Ishikawa (cell line): ENCODE measurements around the gene LEPR.

Source experiments
- CEBPB ChIP-seq: IDR thresholded peaks from 2 replicates; pipeline ENCODE4 v1.6.1; 2012
- CREB1 ChIP-seq: IDR thresholded peaks from 2 replicates; pipeline ENCODE4 v1.6.1; 2012; ENCODE audit warnings: low read depth
- EGR1 ChIP-seq: IDR thresholded peaks from 2 replicates; pipeline ENCODE4 v1.6.1; 2012
- EP300 ChIP-seq: IDR thresholded peaks from 2 replicates; pipeline ENCODE4 v1.6.1; 2012; ENCODE audit warnings: borderline replicate concordance
- FOXM1 ChIP-seq: IDR thresholded peaks from 2 replicates; pipeline ENCODE4 v1.6.1; 2012; ENCODE audit warnings: low read depth, borderline replicate concordance
- NFIC ChIP-seq: IDR thresholded peaks from 2 replicates; pipeline ENCODE4 v1.6.1; 2012
- RAD21 ChIP-seq: IDR thresholded peaks from 2 replicates; pipeline ENCODE4 v1.6.1; 2012; ENCODE audit warnings: low read depth
- TAF1 ChIP-seq: IDR thresholded peaks from 2 replicates; pipeline ENCODE4 v1.6.1; 2012; ENCODE audit warnings: low read depth, mild to moderate bottlenecking
- TCF12 ChIP-seq: IDR thresholded peaks from 2 replicates; pipeline ENCODE4 v1.6.1; 2012; ENCODE audit warnings: low read depth
- TEAD4 ChIP-seq: IDR thresholded peaks from 2 replicates; pipeline ENCODE4 v1.6.1; 2012
- YY1 ChIP-seq: IDR thresholded peaks from 2 replicates; pipeline ENCODE4 v1.6.1; 2012; ENCODE audit warnings: low read depth
- ZBTB7A ChIP-seq: IDR thresholded peaks from 2 replicates; pipeline ENCODE4 v1.6.1; 2012; ENCODE audit warnings: low read depth
- TF ChIP-seq, protein P1 (sequence below): IDR thresholded peaks from 2 replicates; pipeline ENCODE4 v1.6.1; 2012
- TF ChIP-seq, protein P2 (sequence below): IDR thresholded peaks from 2 replicates; pipeline ENCODE4 v1.6.1; 2012
- TF ChIP-seq, protein P3 (sequence below): IDR thresholded peaks from 2 replicates; pipeline ENCODE4 v1.6.1; 2012; ENCODE audit warnings: low read depth, mild to moderate bottlenecking

The LEPR gene

DNA sequence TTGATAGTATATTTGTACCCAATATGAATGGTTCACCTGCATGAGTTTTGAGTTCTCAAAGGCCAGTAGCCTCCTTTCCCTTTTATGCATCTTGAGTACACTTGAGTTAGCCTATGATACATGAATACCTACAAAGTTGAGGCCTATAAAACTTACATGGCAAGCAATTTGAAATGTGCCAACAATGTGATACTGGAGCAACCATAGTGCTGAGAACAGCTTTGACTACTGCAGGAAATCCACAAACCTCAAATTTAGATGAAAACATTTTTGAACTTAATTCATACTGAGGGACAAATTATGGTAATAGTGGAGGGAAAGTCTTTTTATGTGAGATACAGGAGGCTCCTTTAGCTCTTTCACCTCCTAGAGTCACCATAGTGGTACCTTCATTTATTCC, 37.4 kb downstream of the LEPR start:
- TF ChIP-seq, protein P1, sequence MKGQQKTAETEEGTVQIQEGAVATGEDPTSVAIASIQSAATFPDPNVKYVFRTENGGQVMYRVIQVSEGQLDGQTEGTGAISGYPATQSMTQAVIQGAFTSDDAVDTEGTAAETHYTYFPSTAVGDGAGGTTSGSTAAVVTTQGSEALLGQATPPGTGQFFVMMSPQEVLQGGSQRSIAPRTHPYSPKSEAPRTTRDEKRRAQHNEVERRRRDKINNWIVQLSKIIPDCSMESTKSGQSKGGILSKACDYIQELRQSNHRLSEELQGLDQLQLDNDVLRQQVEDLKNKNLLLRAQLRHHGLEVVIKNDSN = no peak
- TF ChIP-seq EP300 = no peak

DNA sequence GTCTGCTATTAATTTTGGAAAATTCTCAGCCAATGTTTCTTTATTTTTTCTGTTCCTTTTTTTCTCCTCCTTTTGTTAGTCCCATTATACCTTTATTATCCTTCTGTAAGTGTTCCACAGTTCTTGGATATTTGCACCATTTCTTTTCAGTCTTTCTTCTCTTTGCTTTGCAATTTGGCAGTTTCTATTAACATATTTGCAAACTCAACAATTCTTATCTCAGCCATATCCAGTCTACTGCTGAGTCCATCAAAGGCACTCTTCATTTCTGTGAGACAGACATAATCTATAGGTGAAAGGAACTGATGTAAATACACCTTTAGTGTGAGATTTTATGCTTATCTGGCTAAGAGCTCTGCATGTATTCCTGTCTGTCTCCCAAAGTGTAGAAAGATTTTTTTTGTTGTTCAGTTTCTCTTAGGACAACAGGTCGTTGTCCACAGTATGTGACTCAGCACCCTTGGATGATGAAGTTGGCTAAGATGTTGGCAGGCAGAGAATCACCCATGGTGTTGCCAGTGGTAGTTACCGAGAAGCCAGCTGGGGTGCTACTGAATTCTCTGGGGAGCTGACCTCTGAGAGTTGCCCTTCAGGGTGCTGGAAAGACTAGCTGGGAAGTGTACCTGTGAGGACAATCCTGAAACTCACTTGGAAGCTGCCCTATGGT, 38.4 kb downstream of the LEPR start:
- no peak for TF ChIP-seq EGR1

DNA sequence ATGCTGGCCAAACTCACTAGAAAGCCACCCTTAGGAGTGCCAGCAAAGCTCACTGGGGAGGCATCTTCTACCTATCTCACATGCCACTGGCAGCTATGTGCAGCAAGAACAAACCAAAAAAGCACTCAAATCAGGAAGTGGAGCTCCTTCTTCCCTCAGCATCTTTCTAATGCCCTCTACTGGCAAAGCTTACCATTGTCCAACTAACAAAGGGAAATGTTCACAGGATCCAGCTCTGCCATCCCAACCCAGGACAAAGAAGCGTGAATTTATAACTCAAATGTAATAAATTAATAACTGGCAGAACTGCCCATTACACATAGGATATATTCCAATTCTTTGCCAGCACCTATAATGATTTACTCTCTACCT, 38.9 kb downstream of the LEPR start:
- TF ChIP-seq RAD21 = peak; percentile 53
- no peak for TF ChIP-seq FOXM1
- TF ChIP-seq CREB1 = no peak

DNA sequence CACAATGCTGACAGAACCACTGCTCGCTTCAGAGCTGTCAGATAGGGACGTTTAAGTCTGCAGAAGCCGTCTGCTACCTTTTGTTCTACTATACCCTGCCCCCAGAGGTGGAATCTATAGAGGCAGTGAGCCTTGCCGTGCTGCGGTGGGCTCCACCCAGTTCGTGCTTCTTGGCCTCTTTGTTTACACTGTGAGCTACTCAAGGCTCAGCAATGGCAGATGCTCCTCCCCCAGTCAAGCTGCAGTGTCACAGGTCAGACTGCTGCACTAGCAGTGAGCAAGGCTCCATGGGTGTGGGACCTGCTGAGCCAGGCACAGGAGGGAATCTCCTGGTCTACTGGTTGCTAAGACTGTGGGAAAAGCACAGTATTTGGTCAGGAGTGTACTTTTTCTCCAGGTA, 47.1 kb downstream of the LEPR start:
- TF ChIP-seq TCF12 = no peak
- no peak for TF ChIP-seq RAD21
- no peak for TF ChIP-seq EGR1
- no peak for TF ChIP-seq NFIC
- no peak for TF ChIP-seq TAF1
- TF ChIP-seq CREB1 = no peak
- TF ChIP-seq FOXM1 = no peak
- TF ChIP-seq YY1 = no peak
- no peak for TF ChIP-seq TEAD4
- TF ChIP-seq, protein P1 = no peak
- TF ChIP-seq, protein P2, sequence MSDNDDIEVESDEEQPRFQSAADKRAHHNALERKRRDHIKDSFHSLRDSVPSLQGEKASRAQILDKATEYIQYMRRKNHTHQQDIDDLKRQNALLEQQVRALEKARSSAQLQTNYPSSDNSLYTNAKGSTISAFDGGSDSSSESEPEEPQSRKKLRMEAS = no peak
- TF ChIP-seq, protein P3, sequence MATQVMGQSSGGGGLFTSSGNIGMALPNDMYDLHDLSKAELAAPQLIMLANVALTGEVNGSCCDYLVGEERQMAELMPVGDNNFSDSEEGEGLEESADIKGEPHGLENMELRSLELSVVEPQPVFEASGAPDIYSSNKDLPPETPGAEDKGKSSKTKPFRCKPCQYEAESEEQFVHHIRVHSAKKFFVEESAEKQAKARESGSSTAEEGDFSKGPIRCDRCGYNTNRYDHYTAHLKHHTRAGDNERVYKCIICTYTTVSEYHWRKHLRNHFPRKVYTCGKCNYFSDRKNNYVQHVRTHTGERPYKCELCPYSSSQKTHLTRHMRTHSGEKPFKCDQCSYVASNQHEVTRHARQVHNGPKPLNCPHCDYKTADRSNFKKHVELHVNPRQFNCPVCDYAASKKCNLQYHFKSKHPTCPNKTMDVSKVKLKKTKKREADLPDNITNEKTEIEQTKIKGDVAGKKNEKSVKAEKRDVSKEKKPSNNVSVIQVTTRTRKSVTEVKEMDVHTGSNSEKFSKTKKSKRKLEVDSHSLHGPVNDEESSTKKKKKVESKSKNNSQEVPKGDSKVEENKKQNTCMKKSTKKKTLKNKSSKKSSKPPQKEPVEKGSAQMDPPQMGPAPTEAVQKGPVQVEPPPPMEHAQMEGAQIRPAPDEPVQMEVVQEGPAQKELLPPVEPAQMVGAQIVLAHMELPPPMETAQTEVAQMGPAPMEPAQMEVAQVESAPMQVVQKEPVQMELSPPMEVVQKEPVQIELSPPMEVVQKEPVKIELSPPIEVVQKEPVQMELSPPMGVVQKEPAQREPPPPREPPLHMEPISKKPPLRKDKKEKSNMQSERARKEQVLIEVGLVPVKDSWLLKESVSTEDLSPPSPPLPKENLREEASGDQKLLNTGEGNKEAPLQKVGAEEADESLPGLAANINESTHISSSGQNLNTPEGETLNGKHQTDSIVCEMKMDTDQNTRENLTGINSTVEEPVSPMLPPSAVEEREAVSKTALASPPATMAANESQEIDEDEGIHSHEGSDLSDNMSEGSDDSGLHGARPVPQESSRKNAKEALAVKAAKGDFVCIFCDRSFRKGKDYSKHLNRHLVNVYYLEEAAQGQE = no peak
- no peak for TF ChIP-seq CEBPB
- no peak for TF ChIP-seq ZBTB7A
- TF ChIP-seq EP300 = no peak

DNA sequence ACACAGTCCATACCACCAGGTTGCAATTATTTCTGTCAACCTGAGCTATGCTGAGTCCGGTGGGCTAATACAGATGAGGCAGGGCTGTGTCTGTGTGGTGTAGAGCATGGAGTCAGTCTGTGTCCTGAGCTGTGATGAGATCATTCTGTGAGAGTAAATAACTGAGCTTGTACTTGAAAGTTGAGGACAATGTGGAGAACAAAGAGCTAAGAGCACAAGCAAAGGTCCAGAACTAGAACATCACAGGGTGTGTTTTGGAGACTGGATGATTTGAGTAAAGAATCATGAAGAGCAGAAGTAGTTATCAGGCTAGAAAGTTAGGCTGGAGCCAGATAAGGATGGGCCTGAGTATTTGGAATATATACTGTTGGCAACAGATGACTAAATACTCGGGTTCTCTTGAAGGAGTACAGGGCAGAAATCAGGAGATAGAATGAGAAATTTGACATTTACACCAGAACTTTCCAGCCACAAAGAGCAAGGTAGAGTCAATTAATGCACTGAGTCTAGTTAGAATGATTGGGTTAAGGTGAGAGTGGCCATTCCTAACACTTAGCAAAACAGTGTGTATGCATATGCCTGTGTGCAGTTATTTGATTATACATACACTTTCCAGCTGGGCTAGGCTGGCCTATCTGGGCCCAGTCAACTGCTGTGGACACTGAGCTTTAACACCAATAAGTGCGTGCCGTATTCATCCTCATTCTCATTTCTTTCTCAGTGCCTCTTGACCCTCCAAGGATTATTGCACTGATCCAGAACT, 48.8 kb downstream of the LEPR start:
- TF ChIP-seq ZBTB7A = no peak
- no peak for TF ChIP-seq EGR1
- TF ChIP-seq CEBPB = no peak
- TF ChIP-seq NFIC = no peak
- TF ChIP-seq YY1 = no peak
- no peak for TF ChIP-seq TCF12
- TF ChIP-seq, protein P1 = no peak
- no peak for TF ChIP-seq FOXM1
- TF ChIP-seq, protein P2 = no peak
- no peak for TF ChIP-seq RAD21
- TF ChIP-seq TEAD4 = no peak

DNA sequence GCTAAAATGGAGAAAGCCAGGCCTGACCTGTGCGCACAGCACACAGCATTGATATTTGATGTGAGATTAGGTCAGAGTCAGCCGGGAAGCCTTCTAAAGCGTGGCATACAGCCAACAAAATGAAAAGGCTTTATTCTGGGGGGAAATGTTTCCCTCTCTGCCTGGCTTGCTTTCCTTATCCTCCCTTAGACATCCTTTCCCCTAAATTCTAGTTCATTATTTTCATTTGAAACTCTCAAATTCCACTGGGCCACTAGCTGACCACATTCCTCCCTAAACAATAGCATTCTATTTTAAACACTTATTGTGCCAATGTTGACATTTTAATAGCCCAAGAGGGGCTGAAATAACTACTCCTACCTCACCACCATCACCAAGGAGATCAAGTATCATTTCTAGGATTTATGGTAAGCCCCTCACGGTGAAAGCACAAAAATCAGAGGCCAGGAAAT, 49.4 kb downstream of the LEPR start:
- no peak for TF ChIP-seq TAF1
